ENCODE data around the gene TBC1D21.

DNA sequence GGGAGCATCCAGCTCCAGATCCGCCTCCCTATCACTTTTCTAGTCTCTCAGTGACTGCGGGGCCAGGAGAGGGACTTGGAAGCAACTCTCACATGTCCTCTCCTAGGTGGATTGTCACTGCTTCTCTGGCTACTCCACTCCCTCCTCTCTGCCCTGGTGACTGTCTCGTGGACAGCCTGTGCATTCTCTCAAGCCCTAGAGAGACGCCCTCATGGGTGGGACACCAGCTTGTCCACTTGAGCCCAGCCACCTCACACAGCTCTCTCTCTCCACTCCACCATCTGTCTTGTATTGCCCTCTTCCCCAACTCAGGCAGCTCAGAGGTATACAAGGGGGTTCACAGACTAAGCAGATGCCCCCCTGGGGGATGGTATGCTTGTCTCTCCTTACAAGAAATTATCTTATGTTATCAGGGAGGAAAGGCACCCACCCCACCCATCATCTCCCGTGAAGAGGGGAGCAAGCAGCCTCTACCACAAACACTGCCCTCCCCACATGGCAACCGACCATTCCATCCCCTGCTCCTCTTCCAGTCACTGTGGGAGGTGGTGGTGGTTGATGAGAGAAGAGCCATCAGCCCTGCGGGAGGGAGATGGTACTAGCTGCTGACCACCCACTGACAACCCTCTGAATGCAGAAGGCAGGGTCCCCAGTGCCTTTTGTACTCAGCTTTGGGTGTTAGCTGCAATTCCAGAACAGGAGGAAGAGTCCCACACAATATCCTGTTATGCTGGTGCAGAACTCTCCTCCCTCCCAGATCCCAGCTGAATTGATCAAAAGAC is 37.3 kb downstream of the TBC1D21 start:
- TF ChIP-seq, protein P1, sequence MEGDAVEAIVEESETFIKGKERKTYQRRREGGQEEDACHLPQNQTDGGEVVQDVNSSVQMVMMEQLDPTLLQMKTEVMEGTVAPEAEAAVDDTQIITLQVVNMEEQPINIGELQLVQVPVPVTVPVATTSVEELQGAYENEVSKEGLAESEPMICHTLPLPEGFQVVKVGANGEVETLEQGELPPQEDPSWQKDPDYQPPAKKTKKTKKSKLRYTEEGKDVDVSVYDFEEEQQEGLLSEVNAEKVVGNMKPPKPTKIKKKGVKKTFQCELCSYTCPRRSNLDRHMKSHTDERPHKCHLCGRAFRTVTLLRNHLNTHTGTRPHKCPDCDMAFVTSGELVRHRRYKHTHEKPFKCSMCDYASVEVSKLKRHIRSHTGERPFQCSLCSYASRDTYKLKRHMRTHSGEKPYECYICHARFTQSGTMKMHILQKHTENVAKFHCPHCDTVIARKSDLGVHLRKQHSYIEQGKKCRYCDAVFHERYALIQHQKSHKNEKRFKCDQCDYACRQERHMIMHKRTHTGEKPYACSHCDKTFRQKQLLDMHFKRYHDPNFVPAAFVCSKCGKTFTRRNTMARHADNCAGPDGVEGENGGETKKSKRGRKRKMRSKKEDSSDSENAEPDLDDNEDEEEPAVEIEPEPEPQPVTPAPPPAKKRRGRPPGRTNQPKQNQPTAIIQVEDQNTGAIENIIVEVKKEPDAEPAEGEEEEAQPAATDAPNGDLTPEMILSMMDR (IDR thresholded peaks at IDR 0.05; ENCODE audit: low read length) = no peak
- TF ChIP-seq EZH2 (IDR thresholded peaks at IDR 0.05; ENCODE audit: borderline replicate concordance, low read length) = no peak

All from OCI-LY1 (cell line).